Endothelial cell of umbilical vein (primary cell): ENCODE results near the gene RELL2. TPM values are rescaled to one million over a fixed set of nuclear protein-coding genes. Genes with fewer than 3 reads are reported as not detected.

Source experiments
- BruUV-seq: library from RNA; stranded (reverse); fragments of 400-500 nt; replicated peaks from 2 replicates; lab custom pipeline; 2021; lab: Mats Ljungman, UMichigan
- CTCF ChIA-PET: fragments of 300-600, 350-600 bp; sonication (Branson Sonifier 250); formaldehyde crosslinking; loops from one replicate; lab custom pipeline; 2021; ENCODE audit warnings: antibody characterized with exemption, inconsistent platforms; lab: Charles Lee
- POLR2A ChIA-PET: fragments of 300-600, 350-600 bp; sonication (Branson Sonifier 250); formaldehyde crosslinking; loops from one replicate; lab custom pipeline; 2021; ENCODE audit warnings: antibody characterized with exemption, inconsistent platforms; lab: Charles Lee
- DNase-seq: peaks from one replicate; pipeline ENCODE4 v3.0.0-alpha.2; 2011; ENCODE audit warnings: low read depth, low spot score
- FAIRE-seq: peaks from 2 replicates; lab custom pipeline; 2011; peaks lifted over from hg19 to GRCh38; lab: Jason Lieb, UNC
- H2AFZ ChIP-seq: 2 replicates; pipeline ENCODE4 v1.6.0; 2012; ENCODE audit warnings: low read depth, low read length, control low read depth, inconsistent platforms
- H3K27ac ChIP-seq: 2 replicates; pipeline ENCODE4 v1.5.1; 2011; ENCODE audit warnings: low read depth, mild to moderate bottlenecking, control low read depth, low read length, moderate library complexity; ENCODE audit not compliant: insufficient read depth
- H3K27me3 ChIP-seq, 2 experiments: 2 replicates each; pipeline versions ENCODE4 v1.6.0 to v1.6.1; 2011; ENCODE audit warnings: low read length in 2 of 2, mixed read lengths in 1 of 2; ENCODE audit not compliant: control insufficient read depth in 2 of 2, insufficient read depth in 2 of 2
- H3K36me3 ChIP-seq, 2 experiments: 2 replicates in 1 of 2; 3 replicates in 1 of 2; pipeline ENCODE4 v1.5.1; 2011; ENCODE audit warnings: low read length in 2 of 2, mild to moderate bottlenecking in 1 of 2, moderate library complexity in 1 of 2; ENCODE audit not compliant: control insufficient read depth in 2 of 2, insufficient read depth in 2 of 2; ENCODE audit errors: extremely low read depth in 1 of 2
- H3K4me1 ChIP-seq: 3 replicates; pipeline ENCODE4 v1.5.1; 2011; ENCODE audit warnings: mild to moderate bottlenecking, low read length; ENCODE audit not compliant: control insufficient read depth, insufficient read depth; ENCODE audit errors: extremely low read depth
- H3K4me2 ChIP-seq: 2 replicates; pipeline ENCODE4 v1.6.1; 2011; ENCODE audit warnings: low read length, control low read depth, mixed read lengths; ENCODE audit not compliant: insufficient read depth
- H3K4me3 ChIP-seq, 3 experiments: fragments of 200-600 bp in 1 of 3; sonication (generic), shearing (Covaris generic) in 1 of 3; replicated peaks in 1 of 3; 2 replicates each; pipeline ENCODE4 v1.5.1; 2011 to 2016; ENCODE audit warnings: control low read depth in 3 of 3, low read length in 3 of 3, mild to moderate bottlenecking in 2 of 3, inconsistent platforms in 1 of 3, low read depth in 1 of 3, moderate library complexity in 1 of 3; ENCODE audit not compliant: insufficient read depth in 1 of 3
- H3K79me2 ChIP-seq: 2 replicates; pipeline ENCODE4 v1.6.0; 2012; ENCODE audit warnings: low read length, inconsistent platforms; ENCODE audit not compliant: control insufficient read depth, insufficient read depth
- H3K9ac ChIP-seq: replicated peaks from 2 replicates; pipeline ENCODE3; 2011; ENCODE audit warnings: low read length, control low read depth; ENCODE audit not compliant: insufficient read depth; ENCODE audit errors: extremely low read depth
- H3K9me1 ChIP-seq: replicated peaks from 3 replicates; pipeline ENCODE4 v1.6.0; 2011; ENCODE audit warnings: mild to moderate bottlenecking, low read length; ENCODE audit not compliant: control insufficient read depth, insufficient read depth; ENCODE audit errors: extremely low read depth
- H3K9me3 ChIP-seq: replicated peaks from 2 replicates; pipeline ENCODE4 v1.5.1; 2012; ENCODE audit warnings: low read length, inconsistent platforms; ENCODE audit not compliant: control insufficient read depth, insufficient read depth
- H4K20me1 ChIP-seq: replicated peaks from 2 replicates; pipeline ENCODE3; 2011; ENCODE audit warnings: mild to moderate bottlenecking, low read length; ENCODE audit not compliant: control insufficient read depth, insufficient read depth; ENCODE audit errors: extremely low read depth
- CTCF ChIP-seq, 2 donors: IDR thresholded peaks; 1 replicate in 1 of 2; 2 replicates in 1 of 2; pipeline ENCODE4 v1.5.1; 2011; ENCODE audit warnings: low read length in 2 of 2, mild to moderate bottlenecking in 2 of 2, moderate library complexity in 2 of 2, control low read depth in 1 of 2, inconsistent platforms in 1 of 2, low read depth in 1 of 2; ENCODE audit not compliant: insufficient read depth in 1 of 2; ENCODE audit errors: extremely low read depth in 1 of 2
- EZH2 ChIP-seq: IDR thresholded peaks from 2 replicates; pipeline ENCODE4 v1.6.1; 2012; ENCODE audit warnings: borderline replicate concordance, low read depth, mild to moderate bottlenecking, moderate library complexity, low read length, inconsistent platforms; ENCODE audit not compliant: severe bottlenecking
- FOS ChIP-seq: IDR thresholded peaks from 2 replicates; pipeline ENCODE4 v1.6.1; 2011; ENCODE audit warnings: mild to moderate bottlenecking, low read length, moderate library complexity, borderline replicate concordance; ENCODE audit not compliant: insufficient read depth
- GATA2 ChIP-seq: IDR thresholded peaks from 2 replicates; pipeline ENCODE4 v1.7.0; 2011; ENCODE audit warnings: low read depth, mild to moderate bottlenecking, moderate library complexity, mixed read lengths, low read length; ENCODE audit not compliant: insufficient read length, insufficient read depth
- JUN ChIP-seq: IDR thresholded peaks from 2 replicates; pipeline ENCODE4 v1.6.1; 2011; ENCODE audit warnings: borderline replicate concordance, low read depth; ENCODE audit not compliant: insufficient read length, insufficient read depth
- MAX ChIP-seq: IDR thresholded peaks from 2 replicates; pipeline ENCODE4 v1.6.1; 2011; ENCODE audit not compliant: insufficient read depth, insufficient read length
- MYC ChIP-seq: IDR thresholded peaks from one replicate; pipeline ENCODE4 v1.6.1; 2011; ENCODE audit warnings: mild to moderate bottlenecking, low read depth, low read length
- POLR2A ChIP-seq: IDR thresholded peaks from 2 replicates; pipeline ENCODE4 v1.6.1; 2012; ENCODE audit warnings: low read depth, mild to moderate bottlenecking, control low read depth, low read length
- POLR2AphosphoS5 ChIP-seq: IDR thresholded peaks from 2 replicates; pipeline ENCODE4 v1.6.1; 2012; ENCODE audit warnings: low read depth, mild to moderate bottlenecking, control low read depth, low read length, moderate library complexity; ENCODE audit not compliant: insufficient read depth
- dilution Hi-C: fragments of 300-500 bp; cut with MboI; formaldehyde crosslinking; loops from one replicate; pipeline ENCODE4 v1.15.0; 2019; ENCODE audit warnings: low sequenced_read_pairs; ENCODE audit not compliant: extremely low pct_ligation_motif_present
- intact Hi-C: fragments of 100-400 bp; cut with micrococcal nuclease; formaldehyde crosslinking; loops from one replicate; pipeline ENCODE4 v1.10.0; 2022
- polyA plus RNA-seq, 4 experiments: library from polyadenylated mRNA; depleted of rRNA in 3 of 4; stranded (reverse) in 3 of 4; unstranded in 1 of 4; fragments of >200 nt; gene quantifications; 2 replicates each; pipeline versions ENCODE4 v1.2.1 to v1.2.3, GENCODE V29; 2011 to 2012; ENCODE audit warnings: missing spikeins in 1 of 4
- total RNA-seq: library from RNA; stranded (reverse); gene quantifications from 2 replicates; pipeline ENCODE4 v1.2.3, GENCODE V29; 2021

RELL2 gene
- total and polyA plus RNA-seq, 2 donors (not counting 3 experiments of a cell fraction or from before 2014, with no cell fraction given) = 3.4 to 3.6 TPM

GRCh38 chr5:141602606-141603005 is 34.2 kb upstream of the RELL2 start:
- Histone ChIP-seq H3K27ac (no peak overlapping the region), H3K27me3 (no peaks in the 10 kb centered on the region), H3K4me1 (peaks cover 39% of the 10 kb centered on the region), H3K9ac (no peak overlapping the region), H3K79me2 (peaks cover 49% of the 10 kb centered on the region), H3K4me2 (no peak overlapping the region), H2AFZ (no peak overlapping the region), H4K20me1 (no peaks in the 10 kb centered on the region), H3K4me3 (no peak overlapping the region), H3K9me1 (no peaks in the 10 kb centered on the region), H3K36me3 (no peaks in the 10 kb centered on the region), H3K9me3 (no peaks in the 10 kb centered on the region)
- dilution Hi-C loops (no loop called here), intact Hi-C loops (no loop called here)
- DNase-seq (no peak), FAIRE-seq (no peak)
- no TSS peak for BruUV-seq
- ChIA-PET CTCF (interaction anchor here (1.3 to 9.0 kb wide), 3 partner anchors 10 to 17 kb away, joined by 3 to 114 read pairs (median 53); partner anchors contain the start of gene DIAPH1), POLR2A (no interaction called here)
- TF ChIP-seq MAX = no peak
- TF ChIP-seq FOS = no peak
- TF ChIP-seq CTCF (IDR thresholded peaks at IDR 0.05; ENCODE audit: extremely low read depth in 1 of 2, insufficient read depth in 1 of 2, low read depth in 1 of 2, low read length in 2 of 2) = no peak
- no peak for TF ChIP-seq EZH2
- TF ChIP-seq MYC = no peak
- TF ChIP-seq GATA2 = no peak
- no peak for TF ChIP-seq JUN
- no peak for TF ChIP-seq POLR2AphosphoS5
- no peak for TF ChIP-seq POLR2A
